Activated naive CD8-positive, alpha-beta T cell treated with anti-CD3 and anti-CD28 coated beads, Interleukin-2, amount 50 U/mL, for 24 hours (primary cell): ENCODE data around the gene ZNF573.
A peak's percentile ranks its signal among the peaks of the same experiment; 100 is the strongest.
"Not testable (repeated sequence)": the region's sequence is repeated elsewhere in the genome, so short reads cannot be mapped to it uniquely, and the experiment has no call there.

ENCODE experiments used
- ATAC-seq: fragments of 150-1000 bp; cut with Tn5 transposase; one replicate; pipeline ENCODE4 v1.10.0; 2021
- DNase-seq: peaks from one replicate; pipeline ENCODE4 v3.0.0; 2021
- H3K27ac Mint-ChIP-seq: one replicate; pipeline ENCODE4 v1.8.0; 2021; ENCODE audit warnings: mild to moderate bottlenecking, mixed read lengths
- H3K27me3 Mint-ChIP-seq: one replicate; pipeline ENCODE4 v1.8.0; 2021; ENCODE audit warnings: mixed read lengths
- H3K36me3 Mint-ChIP-seq: one replicate; pipeline ENCODE4 v1.8.0; 2021; ENCODE audit warnings: low read depth, mixed read lengths
- H3K4me1 Mint-ChIP-seq: one replicate; pipeline ENCODE4 v1.8.0; 2021; ENCODE audit warnings: mixed read lengths
- H3K4me3 Mint-ChIP-seq: one replicate; pipeline ENCODE4 v1.8.0; 2021; ENCODE audit warnings: mild to moderate bottlenecking, moderate library complexity, mixed read lengths
- H3K9me3 Mint-ChIP-seq: one replicate; pipeline ENCODE4 v1.8.0; 2021; ENCODE audit warnings: mixed read lengths

Gene ZNF573

GRCh38 chr19:37779127-37780005 lies at the start of gene ZNF573:
ZNF573 (minus strand) TSS chr19:37779586; CDS start chr19:37773729, 5,857 bp downstream.
- Mint-ChIP-seq H3K27me3 (no peaks in the 10 kb centered on the region), H3K4me1 (peaks cover 34% of the 10 kb centered on the region), H3K36me3 (peaks cover 42% of the 10 kb centered on the region), H3K27ac (peak within 1 kb of the TSS; percentile 97), H3K4me3 (peak within 1 kb of the TSS; percentile 95), H3K9me3 (peaks cover 34% of the 10 kb centered on the region)
- DNase-seq = peak; percentile 79
- peak; percentile 92 for ATAC-seq

GRCh38 chr19:37817180-37817981 lies 38.0 kb upstream of the ZNF573 start:
- Mint-ChIP-seq H3K27ac (no peak overlapping the region), H3K4me1 (peaks cover 5% of the 10 kb centered on the region), H3K4me3 (no peak overlapping the region), H3K9me3 (peaks cover 47% of the 10 kb centered on the region), H3K36me3 (peaks cover 15% of the 10 kb centered on the region), H3K27me3 (peaks cover 20% of the 10 kb centered on the region)
- ATAC-seq = no peak
- DNase-seq = peak; percentile 11

GRCh38 chr19:37815611-37816010 lies 36.2 kb upstream of the ZNF573 start:
- H3K27me3 Mint-ChIP-seq = peaks cover 19% of the 10 kb centered on the region
- H3K9me3 Mint-ChIP-seq = peaks cover 46% of the 10 kb centered on the region
- not testable (repeated sequence) for H3K27ac Mint-ChIP-seq, ATAC-seq, DNase-seq, H3K4me3 Mint-ChIP-seq, H3K4me1 Mint-ChIP-seq
- H3K36me3 Mint-ChIP-seq = peaks cover 14% of the 10 kb centered on the region

- Mint-ChIP-seq H3K36me3 (peaks cover 15% of the 10 kb centered on the region), H3K4me1 (peaks cover 5% of the 10 kb centered on the region), H3K27ac (no peak overlapping the region), H3K27me3 (peaks cover 15% of the 10 kb centered on the region), H3K4me3 (no peak overlapping the region), H3K9me3 (peaks cover 47% of the 10 kb centered on the region)
- no peak for DNase-seq
- no peak for ATAC-seq
These were observed 34.0 kb upstream of the ZNF573 start for GRCh38 chr19:37813340-37813739.

- peaks cover 21% of the 10 kb centered on the region for H3K36me3 Mint-ChIP-seq
- no peaks in the 10 kb centered on the region for H3K4me1 Mint-ChIP-seq
- H3K27me3 Mint-ChIP-seq = no peaks in the 10 kb centered on the region
- H3K9me3 Mint-ChIP-seq = peaks cover 55% of the 10 kb centered on the region
- no peak overlapping the region for H3K27ac Mint-ChIP-seq
- no peak for DNase-seq
- H3K4me3 Mint-ChIP-seq = no peak overlapping the region
- ATAC-seq = no peak
These were observed 30.0 kb upstream of the ZNF573 start for GRCh38 chr19:37809366-37809765.

- H3K27me3 Mint-ChIP-seq = no peaks in the 10 kb centered on the region
- peaks cover 47% of the 10 kb centered on the region for H3K36me3 Mint-ChIP-seq
- H3K4me1 Mint-ChIP-seq = no peaks in the 10 kb centered on the region
- no peak overlapping the region for H3K4me3 Mint-ChIP-seq
- ATAC-seq = no peak
- no peak for DNase-seq
- H3K27ac Mint-ChIP-seq = no peak overlapping the region
- H3K9me3 Mint-ChIP-seq = peaks cover 73% of the 10 kb centered on the region
These were observed 24.0 kb upstream of the ZNF573 start for GRCh38 chr19:37803249-37803840.

- H3K4me3 Mint-ChIP-seq = no peak overlapping the region
- no peaks in the 10 kb centered on the region for H3K27me3 Mint-ChIP-seq
- no peak for ATAC-seq
- H3K4me1 Mint-ChIP-seq = no peaks in the 10 kb centered on the region
- H3K36me3 Mint-ChIP-seq = peaks cover 15% of the 10 kb centered on the region
- peaks cover 51% of the 10 kb centered on the region for H3K9me3 Mint-ChIP-seq
- DNase-seq = no peak
- H3K27ac Mint-ChIP-seq = no peak overlapping the region
These were observed 11.0 kb upstream of the ZNF573 start for GRCh38 chr19:37790244-37790925.

GRCh38 chr19:37778613-37779126 lies 716 bp downstream of the ZNF573 start:
- Mint-ChIP-seq H3K4me3 (peak overlapping the region; percentile 95), H3K4me1 (peaks cover 34% of the 10 kb centered on the region), H3K27me3 (no peaks in the 10 kb centered on the region), H3K9me3 (peaks cover 36% of the 10 kb centered on the region), H3K36me3 (peaks cover 46% of the 10 kb centered on the region), H3K27ac (peak overlapping the region; percentile 97)
- DNase-seq (no peak), ATAC-seq (no peak)

- Mint-ChIP-seq H3K27ac (no peak overlapping the region), H3K27me3 (no peaks in the 10 kb centered on the region), H3K4me1 (peaks cover 8% of the 10 kb centered on the region), H3K36me3 (peaks cover 76% of the 10 kb centered on the region), H3K9me3 (peaks cover 37% of the 10 kb centered on the region), H3K4me3 (no peak overlapping the region)
- no peak for DNase-seq
- ATAC-seq = no peak
These were observed 8.4 kb downstream of the ZNF573 start for GRCh38 chr19:37770985-37771384.

GRCh38 chr19:37763488-37763887 lies 15.9 kb downstream of the ZNF573 start:
- no peak for DNase-seq
- H3K4me1 Mint-ChIP-seq = no peaks in the 10 kb centered on the region
- H3K36me3 Mint-ChIP-seq = peaks cover 66% of the 10 kb centered on the region
- H3K9me3 Mint-ChIP-seq = peaks cover 33% of the 10 kb centered on the region
- no peak for ATAC-seq
- no peak overlapping the region for H3K4me3 Mint-ChIP-seq
- H3K27ac Mint-ChIP-seq = no peak overlapping the region
- no peaks in the 10 kb centered on the region for H3K27me3 Mint-ChIP-seq

- not testable (repeated sequence) for H3K4me1 Mint-ChIP-seq, H3K27ac Mint-ChIP-seq, ATAC-seq, DNase-seq, H3K27me3 Mint-ChIP-seq, H3K4me3 Mint-ChIP-seq
- H3K36me3 Mint-ChIP-seq = peaks cover 69% of the 10 kb centered on the region
- peaks cover 32% of the 10 kb centered on the region for H3K9me3 Mint-ChIP-seq
These were observed 21.7 kb downstream of the ZNF573 start for GRCh38 chr19:37757683-37758082.

- DNase-seq (no peak), ATAC-seq (no peak)
- Mint-ChIP-seq H3K36me3 (peaks cover 88% of the 10 kb centered on the region), H3K27ac (no peak overlapping the region), H3K4me1 (no peaks in the 10 kb centered on the region), H3K9me3 (peaks cover 74% of the 10 kb centered on the region), H3K4me3 (no peak overlapping the region), H3K27me3 (no peaks in the 10 kb centered on the region)
These were observed 41.0 kb downstream of the ZNF573 start for GRCh38 chr19:37738371-37738770.

GRCh38 chr19:37725181-37725580 lies 54.2 kb downstream of the ZNF573 start:
- peaks cover 16% of the 10 kb centered on the region for H3K36me3 Mint-ChIP-seq
- DNase-seq = no peak
- H3K4me1 Mint-ChIP-seq = no peaks in the 10 kb centered on the region
- H3K27me3 Mint-ChIP-seq = no peaks in the 10 kb centered on the region
- no peak overlapping the region for H3K4me3 Mint-ChIP-seq
- no peak for ATAC-seq
- H3K9me3 Mint-ChIP-seq = peaks cover 23% of the 10 kb centered on the region
- H3K27ac Mint-ChIP-seq = no peak overlapping the region

GRCh38 chr19:37719927-37720265 lies 59.5 kb downstream of the ZNF573 start:
- H3K27me3 Mint-ChIP-seq = no peaks in the 10 kb centered on the region
- DNase-seq = no peak
- no peak for ATAC-seq
- peaks cover 30% of the 10 kb centered on the region for H3K36me3 Mint-ChIP-seq
- peak overlapping the region; percentile 98 for H3K4me3 Mint-ChIP-seq
- peaks cover 16% of the 10 kb centered on the region for H3K4me1 Mint-ChIP-seq
- peak overlapping the region; percentile 79 for H3K27ac Mint-ChIP-seq
- peaks cover 21% of the 10 kb centered on the region for H3K9me3 Mint-ChIP-seq
